Measurements from ENCODE around the gene SLC6A2.
"Not testable (repeated sequence)": the region's sequence is repeated elsewhere in the genome, so short reads cannot be mapped to it uniquely, and the experiment has no call there.

SLC6A2 gene

DNA sequence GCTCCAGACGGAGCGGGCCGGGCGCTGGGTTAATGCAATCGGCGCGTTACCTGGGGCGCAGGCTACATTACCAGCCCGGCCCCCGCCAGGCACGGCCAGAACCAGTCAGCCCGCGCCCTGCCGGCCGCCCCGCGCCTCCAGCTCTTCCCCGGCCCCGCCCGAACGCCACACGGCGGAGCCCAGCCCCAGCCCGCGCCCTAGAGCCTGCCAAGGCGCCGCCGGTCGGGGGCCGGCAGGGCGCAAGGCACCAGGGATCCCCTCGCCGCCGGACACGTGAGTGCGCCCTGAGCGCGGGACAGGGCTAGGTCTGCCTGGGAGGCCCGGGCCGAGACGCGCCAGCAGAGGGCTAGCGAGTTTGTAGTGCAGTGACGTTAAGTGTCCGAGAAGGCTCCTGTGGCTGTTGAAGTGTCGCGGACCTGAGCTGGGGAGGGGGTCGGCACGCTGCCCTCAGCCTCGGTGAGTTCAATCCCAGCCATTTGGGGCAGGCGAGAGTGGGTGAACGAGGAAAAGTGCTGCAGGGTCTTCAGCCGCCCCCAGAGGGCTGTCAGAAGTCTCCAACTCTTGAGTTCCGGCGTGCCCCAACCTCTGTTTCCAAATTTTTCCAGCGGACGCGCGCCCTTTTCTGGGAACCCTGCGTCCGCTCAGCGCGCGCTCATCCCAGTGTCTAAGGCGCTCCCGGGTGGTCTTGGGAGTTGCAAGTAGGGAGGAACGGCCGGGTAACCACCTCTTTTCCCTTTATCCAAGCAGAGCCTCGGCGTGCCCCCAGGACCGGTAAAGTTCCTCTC lies at the start of gene SLC6A2:
TSS of gene SLC6A2 (plus strand) at position 92 of the 785 bp plus-strand sequence. CDS start 707 bp downstream, outside the sequence.
- no peak for DNase-seq (ENCODE audit: low read depth)

DNA sequence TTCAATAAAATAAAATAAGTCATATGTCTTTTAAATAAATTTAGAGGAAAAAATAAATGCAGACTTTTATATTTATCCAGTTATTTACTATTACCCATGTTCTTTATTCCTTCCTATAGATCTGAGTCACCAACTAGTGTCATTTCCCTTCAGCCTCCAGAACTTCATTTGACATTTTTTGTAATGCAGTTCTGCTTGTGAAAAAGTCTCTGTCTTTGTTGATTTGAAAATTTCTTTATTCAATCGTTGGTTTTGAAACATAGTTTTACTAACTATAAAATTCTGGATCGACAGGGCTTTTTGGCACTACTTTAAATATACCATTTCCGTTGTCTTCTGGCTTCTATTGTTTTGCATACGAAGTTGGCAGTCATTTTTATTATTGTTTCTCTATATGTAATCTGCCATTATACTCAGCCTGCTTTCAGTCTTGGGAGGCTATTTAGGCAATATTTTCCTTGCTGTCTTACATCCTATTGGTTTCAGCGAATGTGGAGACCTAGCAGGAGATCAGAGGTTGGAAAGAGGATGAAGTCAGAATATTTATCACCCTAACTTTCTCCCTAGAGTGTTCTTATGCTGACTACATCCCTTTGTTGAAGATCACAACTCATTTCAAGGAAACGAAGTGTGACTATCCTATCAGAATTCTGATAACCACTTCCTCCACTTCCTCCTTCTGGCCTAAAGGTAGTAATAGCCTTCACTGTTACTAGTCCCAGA lies 42.0 kb upstream of the SLC6A2 start:
- DNase-seq (ENCODE audit: low read depth) = no peak

DNA sequence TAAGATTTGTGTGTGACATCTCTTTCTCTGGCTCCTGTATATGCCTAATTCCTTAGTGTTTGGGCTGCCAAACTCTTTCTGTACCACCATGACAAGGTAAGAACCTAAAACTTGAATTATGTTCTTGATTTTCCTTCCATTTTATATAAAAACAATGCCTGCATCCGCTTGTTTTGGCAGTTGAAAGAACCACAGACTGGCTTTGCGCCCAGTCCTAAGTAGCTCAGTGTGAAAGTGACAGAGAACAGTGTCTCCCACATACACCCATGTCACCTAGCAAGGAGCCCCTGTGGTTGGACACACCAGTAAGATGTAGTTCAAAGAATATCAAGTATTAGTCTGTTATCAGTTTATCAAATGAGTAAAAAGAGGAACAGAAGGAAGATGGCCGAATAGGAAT lies 40.7 kb upstream of the SLC6A2 start:
- no peak for DNase-seq (ENCODE audit: low read depth)

GRCh38 chr16:55615670-55616069 lies 40.1 kb upstream of the SLC6A2 start:
- not testable (repeated sequence) for DNase-seq (ENCODE audit: low read depth)

GRCh38 chr16:55621771-55622170 lies 34.0 kb upstream of the SLC6A2 start:
- DNase-seq (ENCODE audit: low read depth) = no peak

DNA sequence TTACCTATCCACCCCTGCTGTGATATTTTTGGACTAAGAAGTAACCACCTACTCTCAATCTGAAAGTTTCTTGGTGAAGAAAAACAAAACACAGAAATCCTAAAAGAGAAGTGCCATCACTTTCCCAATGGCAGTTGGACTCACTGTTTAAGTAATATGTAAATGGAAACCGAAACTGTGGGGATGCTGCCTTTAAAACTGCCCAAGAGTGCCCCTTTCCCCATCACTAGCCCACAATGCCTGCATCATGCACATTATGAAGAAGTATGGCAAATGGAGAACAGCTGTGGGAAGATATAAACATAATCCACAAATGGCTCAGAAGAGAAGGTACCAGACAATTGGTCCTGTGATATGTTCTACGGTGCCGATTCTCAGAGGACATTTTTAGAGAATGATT lies 33.5 kb upstream of the SLC6A2 start:
- DNase-seq (ENCODE audit: low read depth) = no peak

- DNase-seq (ENCODE audit: low read depth) = no peak
These were observed 32.7 kb upstream of the SLC6A2 start for GRCh38 chr16:55622930-55623561.

- DNase-seq (ENCODE audit: low read depth) = no peak
These were observed 32.1 kb upstream of the SLC6A2 start for GRCh38 chr16:55623640-55624039.

DNA sequence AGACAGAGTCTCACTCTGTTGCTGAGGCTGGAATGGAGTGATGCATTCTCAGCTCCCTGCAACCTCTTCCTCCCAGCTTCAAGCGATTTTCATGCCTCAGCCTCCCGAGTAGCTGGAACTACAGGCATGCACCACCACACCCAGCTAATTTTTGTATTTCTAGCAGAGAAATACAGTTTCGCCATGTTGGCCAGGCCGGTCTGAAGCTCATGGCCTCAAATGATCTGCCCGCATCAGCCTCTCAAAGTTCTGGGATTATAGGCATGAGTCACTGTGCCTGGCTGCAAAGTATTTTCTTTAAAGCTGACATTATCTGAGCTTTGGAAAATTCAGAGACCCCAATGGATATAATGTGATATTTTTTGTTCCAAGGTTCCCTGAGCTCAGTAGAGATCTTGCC lies 31.1 kb upstream of the SLC6A2 start:
- no peak for DNase-seq (ENCODE audit: low read depth)

DNA sequence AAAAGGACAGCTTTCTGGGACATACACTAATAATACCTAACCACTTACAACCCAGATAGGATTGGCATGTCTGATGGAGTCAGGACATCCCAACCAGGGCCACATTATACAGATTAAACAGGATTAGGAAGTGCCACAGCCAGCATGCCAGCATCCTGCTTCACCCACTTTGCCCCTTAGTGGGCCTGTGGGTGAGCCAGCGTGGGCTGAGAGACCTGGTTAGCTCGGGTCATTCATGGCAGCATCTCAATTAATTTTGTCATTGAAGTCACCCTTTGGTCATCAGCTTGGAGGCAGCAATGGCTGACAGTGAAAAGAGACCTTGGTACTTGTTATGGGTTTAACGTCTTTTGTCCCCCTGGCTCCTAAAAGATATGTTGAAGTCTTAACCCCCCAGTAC lies 29.9 kb upstream of the SLC6A2 start:
- no peak for DNase-seq (ENCODE audit: low read depth)

- DNase-seq (ENCODE audit: low read depth) = no peak
These were observed 27.4 kb upstream of the SLC6A2 start for GRCh38 chr16:55628306-55628968.

GRCh38 chr16:55630774-55631173 lies 25.0 kb upstream of the SLC6A2 start:
- DNase-seq (ENCODE audit: low read depth) = no peak

- DNase-seq (ENCODE audit: low read depth) = no peak
These were observed 23.5 kb upstream of the SLC6A2 start for GRCh38 chr16:55632259-55632658.

DNA sequence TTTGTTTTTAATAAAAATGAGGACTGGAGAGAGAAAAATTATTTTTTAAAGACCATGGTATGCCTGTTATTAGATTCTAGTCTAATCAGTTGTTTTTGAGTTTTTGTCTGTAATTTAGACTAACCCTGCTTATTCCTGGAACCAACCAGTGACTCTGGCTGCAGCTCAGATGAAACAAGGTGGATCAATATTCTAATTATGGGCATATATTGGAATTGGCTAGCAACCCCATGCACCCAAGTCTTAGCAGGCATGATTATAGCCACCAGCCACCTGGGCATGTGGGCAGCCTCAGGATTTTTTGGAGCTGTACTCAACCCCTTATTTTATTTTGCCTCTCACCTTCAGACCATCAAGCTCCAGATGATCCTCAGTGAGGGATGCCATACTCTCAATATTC lies 21.6 kb upstream of the SLC6A2 start:
- DNase-seq (ENCODE audit: low read depth) = no peak

- no peak for DNase-seq (ENCODE audit: low read depth)
These were observed 17.5 kb upstream of the SLC6A2 start for GRCh38 chr16:55638256-55638655.

- no peak for DNase-seq (ENCODE audit: low read depth)
These were observed 15.0 kb upstream of the SLC6A2 start for GRCh38 chr16:55640701-55641327.

DNA sequence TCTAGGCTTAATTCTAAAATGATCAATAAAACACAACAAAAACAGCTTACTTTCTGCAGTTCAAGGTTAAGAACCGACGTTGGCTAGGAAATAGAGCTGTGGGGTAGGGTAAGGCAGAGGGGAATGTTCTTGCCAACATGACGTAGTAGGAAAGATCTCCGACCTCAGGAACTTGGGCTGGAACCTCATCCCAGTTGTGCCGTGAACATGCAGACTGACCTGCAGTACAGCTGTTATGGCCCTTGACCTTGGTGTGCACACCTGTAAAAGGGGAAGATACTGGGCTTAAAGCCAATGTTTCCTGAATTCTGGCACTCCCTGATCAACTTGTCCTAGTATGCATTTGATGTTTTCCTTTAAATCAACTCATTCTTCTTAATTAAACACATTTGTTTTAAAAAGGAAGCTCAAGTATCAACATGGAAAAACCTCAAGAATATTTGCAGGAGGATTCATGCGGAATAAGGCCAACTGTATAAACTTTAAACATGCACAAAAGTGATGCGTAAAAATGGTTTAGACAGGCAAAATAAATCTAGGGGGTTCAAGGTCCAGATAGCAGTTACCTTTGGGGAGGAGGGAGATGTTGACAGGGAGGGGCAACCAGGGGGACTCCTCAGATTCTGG lies 14.2 kb upstream of the SLC6A2 start:
- no peak for DNase-seq (ENCODE audit: low read depth)

- no peak for DNase-seq (ENCODE audit: low read depth)
These were observed 13.2 kb upstream of the SLC6A2 start for GRCh38 chr16:55642611-55643010.

GRCh38 chr16:55643161-55643970 lies 12.4 kb upstream of the SLC6A2 start:
- no peak for DNase-seq (ENCODE audit: low read depth)

DNA sequence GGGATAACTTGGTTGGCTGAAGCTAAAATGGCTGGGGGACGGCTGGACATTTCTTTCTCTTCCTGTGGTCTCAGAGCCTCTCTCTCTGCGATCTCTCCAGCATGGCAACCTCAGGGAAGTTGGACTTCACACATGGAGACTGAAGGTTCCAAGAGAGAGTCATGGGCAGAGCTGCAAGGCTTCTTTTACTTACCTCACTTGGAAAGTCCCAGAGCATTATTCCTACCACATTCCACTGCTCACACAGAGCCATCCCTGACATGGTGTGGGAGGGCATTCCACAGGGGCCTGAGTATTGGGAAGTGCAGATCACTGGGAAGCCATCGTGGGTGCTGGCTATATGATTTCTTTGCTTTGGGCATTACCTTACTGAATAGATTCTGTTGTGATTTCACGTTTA lies 9.8 kb upstream of the SLC6A2 start:
- no peak for DNase-seq (ENCODE audit: low read depth)

- no peak for DNase-seq (ENCODE audit: low read depth)
These were observed 8.4 kb upstream of the SLC6A2 start for GRCh38 chr16:55647343-55647742.
